HG03025 (cell line): ENCODE measurements around the gene AANAT.

Source experiments
- ATAC-seq: cut with Tn5 transposase; IDR thresholded peaks from one replicate; pipeline ENCODE4 v1.9.1; 2021; ENCODE audit warnings: mild to moderate bottlenecking, moderate library complexity; ENCODE audit not compliant: unreplicated experiment, low FRiP score

The AANAT gene

DNA sequence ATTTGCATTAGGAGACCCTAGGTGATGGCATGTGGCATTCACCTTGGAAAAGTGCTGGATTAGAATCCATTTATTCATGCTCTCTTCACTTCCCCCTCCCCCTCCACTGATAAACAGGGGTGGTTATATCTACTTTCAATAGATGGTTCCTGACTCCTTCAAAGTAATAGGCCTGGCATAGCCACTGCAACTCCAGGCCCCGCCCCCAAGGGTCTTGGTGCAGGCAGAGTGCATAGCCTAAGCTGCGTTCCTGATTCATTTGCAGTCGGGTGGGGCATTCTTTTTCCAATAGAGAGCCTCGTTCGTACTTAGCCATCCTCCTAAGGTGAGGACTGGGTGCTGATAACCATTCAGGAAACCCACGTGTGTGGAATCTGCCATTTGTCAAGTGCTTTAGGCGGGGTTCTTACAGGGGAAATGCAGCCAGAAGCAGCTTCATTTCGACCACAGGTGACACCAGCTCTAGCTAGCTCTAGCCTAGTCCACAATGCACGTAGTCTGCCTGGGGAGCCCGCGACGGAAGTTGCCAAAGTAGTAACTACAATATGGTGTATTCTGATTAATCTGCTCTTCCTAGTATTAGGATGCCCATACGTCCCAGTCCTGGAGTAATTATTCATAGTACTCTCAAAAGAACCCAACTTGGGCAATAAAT lies 25.6 kb upstream of the AANAT start:
- ATAC-seq: no peak

- ATAC-seq: no peak
Measured at GRCh38 chr17:76442341-76443338, 24.8 kb upstream of the AANAT start.

DNA sequence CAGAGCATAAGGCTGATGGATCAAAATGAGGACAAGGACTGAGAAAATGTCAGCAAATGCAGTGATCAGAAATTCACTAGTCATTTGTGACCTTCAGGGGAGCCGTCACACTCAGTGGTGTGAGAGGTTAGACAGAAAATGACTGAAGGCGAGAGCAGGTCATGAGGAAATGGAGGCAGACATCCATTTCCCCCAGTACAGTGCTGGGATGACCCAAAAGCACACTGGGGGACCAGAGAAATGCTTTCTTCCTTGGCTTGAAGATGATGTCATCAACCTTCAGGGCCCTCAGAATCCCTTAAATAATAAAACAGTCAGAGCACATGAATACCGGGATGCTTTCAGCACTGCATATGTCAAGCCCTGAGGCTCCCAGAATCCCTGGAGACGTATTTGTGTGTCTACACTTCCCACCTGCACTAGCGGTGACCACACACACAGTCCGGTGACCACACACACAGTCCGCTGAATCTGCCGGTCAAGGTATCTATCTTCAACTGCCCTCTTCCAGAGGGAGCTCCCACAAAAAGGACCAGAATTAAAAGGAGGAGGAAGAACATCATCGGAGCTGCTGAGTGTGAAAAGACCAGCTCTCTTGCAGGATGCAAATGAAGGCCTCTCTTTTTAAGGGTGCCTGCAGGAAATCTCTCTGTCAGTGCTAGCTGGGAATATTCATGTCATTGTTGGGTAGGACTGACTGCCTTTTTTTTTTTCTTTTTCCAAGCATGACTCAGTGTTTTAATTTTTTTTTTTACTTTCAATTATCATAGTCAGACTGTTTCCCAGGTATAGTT lies 22.7 kb upstream of the AANAT start:
- no peak for ATAC-seq

DNA sequence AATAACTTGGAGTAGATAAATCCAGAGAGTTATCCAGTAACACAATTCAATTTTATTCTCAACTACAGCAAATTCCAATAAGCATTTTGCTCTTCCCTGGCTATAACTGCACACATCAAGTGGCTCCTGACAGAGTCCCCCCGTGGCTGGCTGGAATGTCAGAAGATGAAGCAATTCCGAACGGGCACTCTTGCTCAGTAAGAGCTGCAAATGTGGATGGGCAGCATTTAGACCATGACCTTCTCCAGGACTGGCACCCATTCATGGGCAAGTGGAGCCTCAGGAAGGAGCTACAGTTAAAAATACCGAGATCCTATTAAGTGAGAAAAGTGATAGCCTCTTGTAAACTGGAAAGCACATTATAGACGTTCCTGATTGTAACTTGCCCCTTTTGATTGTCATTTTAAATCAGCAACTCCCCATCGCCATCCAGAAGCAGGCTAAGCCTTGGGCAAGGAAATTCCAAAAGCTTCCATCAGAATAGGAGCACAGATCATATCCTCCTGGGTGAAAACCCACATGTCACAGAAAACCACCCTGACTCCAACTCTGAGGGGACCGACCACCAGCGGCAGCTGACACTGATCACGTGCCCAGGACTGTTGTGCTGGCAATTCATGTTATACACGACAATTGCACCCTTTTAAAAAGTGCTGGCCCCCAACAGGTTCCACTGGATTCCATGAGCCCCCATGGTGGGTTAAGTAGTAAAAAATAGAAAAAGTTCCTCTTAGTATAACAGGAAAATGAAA lies 21.5 kb upstream of the AANAT start:
- ATAC-seq: no peak

GRCh38 chr17:76446449-76447231 lies 20.8 kb upstream of the AANAT start:
- ATAC-seq: no peak

DNA sequence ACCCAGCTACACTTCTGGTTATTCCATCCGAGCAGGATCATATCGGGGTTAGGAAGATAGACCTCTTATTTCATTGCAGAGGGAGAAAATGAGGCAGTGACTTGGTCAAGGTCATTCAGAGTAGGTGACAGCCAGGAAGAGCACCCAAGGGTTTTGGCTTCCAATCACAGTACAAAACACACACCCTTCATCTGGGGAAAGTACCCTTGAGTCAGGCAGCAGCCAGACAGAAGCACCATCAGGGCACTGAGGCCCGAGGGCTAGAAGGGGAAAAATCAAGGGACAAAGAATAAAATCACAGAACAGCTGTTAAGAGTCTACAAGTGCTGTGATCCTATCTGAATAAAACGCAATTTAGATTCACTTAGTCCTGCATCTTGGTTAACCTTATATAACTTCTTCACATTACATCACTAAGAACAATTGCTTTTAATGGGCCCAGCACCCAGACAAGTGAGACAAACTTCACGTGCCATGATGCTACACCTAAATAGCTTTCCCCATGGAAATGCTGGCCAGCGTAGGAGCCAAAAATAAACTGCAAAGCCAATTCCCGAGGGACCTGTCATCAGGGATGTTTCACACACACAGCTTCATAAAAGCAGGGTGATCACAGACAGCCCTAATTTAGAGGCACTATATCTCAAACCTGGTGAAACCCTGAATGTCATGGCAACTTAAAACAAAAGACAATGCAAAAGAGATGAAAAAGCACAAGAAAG lies 19.3 kb upstream of the AANAT start:
- ATAC-seq: no peak

GRCh38 chr17:76449126-76449525 lies 18.3 kb upstream of the AANAT start:
- ATAC-seq: no peak

- no peak for ATAC-seq
Measured at GRCh38 chr17:76451506-76451905, 15.9 kb upstream of the AANAT start.

DNA sequence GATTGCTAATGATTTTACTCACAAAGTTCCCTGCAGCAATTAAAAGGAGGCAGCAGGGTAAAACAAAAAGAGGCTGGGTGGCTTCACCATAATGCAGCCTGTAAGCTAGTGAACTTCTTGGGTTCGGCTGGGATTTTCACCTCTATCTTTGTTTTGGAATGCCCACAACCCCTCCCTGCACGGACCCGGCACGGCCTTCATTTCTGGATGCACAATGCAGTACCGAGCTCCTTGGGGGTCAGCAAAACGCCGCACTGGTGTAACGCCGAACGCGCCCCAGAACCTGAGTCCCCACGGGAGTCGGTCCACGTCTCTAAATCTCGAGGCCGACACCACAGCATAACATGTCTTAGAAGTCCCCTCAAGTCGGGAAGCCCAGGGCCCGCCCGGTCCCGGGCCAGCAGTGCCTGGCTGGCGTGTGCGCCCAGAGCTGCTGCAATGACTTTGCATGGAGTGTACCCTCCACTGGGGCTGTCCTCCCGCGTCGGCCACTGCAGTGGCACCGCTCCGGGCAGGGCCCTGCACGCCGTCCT lies 15.2 kb upstream of the AANAT start:
- no peak for ATAC-seq

- ATAC-seq: peak; percentile 59
Measured at GRCh38 chr17:76452660-76453430, 14.6 kb upstream of the AANAT start, which contains the start of gene UBE2O. TSS of gene UBE2O (minus strand) at chr17:76453152. CDS start at chr17:76453141, 11 bp downstream.

DNA sequence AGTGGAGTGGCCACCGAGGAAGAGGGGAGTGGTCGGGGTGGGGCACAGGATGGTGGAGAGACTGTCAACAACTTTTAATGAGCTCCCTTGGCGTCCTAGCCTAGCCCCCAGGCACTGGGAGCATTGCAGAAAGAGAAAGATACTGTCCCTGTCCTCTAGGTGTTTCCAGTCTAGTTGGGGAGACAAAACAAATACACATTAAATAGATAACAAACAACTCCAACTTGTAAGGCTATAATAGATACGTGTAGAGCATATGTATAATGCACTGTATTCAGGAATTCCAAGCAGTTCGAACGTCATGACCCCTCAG lies 14.0 kb upstream of the AANAT start:
- no peak for ATAC-seq

DNA sequence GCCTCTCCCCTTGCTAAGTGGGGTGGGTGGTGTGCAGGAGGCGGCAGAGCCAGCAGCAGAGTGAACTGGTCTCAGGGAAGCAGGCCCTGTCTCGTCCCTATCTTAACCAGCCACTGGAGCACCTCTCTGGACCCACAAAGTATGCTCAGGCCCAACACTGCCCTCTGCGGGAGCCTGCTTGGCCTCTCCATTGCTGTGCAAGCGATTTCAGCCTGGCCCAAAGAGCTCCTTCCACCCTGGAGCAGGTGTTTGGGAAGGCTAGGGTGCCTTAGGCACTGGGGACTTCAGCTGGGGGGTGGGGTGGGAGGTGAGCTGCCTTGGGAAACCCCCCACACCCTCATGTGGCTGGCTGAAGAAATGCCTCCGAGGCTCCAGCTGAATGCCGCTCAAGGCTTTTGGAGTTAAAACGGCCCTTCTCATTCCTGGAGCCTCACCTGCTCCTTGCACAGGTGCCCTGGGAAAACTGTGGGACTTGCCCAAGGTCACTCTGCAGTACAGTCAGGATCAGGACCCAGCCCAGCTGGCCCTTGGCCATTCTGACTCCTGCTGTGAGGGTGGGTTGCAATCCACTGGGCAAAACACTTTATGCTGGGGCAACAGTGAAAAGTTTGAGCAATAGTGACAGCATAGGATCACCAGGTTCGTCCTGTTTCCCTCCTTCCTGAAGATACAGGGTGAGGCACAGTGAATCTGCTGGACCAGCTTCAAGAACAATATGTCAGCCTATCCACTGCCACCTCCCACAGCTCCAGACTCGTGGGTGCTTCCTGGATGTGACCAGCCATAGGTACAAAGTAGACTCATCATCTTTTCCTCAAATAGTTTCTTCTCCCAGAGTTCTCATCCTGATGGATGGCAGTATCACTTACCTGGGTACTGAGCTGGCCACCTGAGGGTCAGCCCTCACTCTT lies 8.6 kb upstream of the AANAT start:
- ATAC-seq: no peak

GRCh38 chr17:76459674-76460073 lies 7.7 kb upstream of the AANAT start:
- no peak for ATAC-seq

DNA sequence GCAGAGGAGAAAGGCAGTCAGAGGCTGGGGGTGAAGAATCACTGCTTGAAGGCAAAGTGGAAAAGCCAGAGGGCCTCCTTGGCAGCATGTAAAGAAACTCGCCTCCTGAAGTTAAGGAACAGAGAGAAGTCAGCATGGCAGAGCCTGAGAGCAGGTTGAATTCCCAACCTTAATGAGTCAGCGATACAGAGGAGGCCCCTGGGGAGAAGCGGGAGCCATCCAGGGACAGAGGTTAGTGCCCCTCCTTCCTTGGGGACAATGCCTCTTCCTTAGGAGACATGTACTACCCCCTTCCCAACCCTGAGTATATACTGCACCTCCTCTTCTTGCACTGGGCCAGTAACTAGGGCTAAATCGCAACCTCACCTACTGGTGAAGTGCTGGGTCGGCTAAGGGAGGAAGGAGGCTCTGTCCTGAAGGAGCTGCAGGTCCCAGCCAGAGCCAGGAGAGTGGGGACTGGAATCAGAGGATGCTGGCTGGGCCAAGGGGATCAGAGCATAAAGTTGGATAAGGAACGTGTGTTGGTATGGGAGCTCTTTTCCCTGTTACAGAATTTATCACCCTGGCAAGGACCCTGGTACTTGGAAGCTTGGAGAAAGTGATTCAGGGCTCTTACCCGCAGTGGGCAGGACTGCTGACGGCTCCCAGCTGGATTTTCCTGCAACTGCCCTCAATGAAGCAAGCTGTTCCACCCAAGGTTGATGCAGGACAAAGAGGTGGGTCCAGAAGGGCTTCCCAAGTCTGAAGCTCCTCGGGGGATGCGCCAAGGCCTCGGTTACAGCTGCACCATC lies 5.4 kb upstream of the AANAT start:
- no peak for ATAC-seq

DNA sequence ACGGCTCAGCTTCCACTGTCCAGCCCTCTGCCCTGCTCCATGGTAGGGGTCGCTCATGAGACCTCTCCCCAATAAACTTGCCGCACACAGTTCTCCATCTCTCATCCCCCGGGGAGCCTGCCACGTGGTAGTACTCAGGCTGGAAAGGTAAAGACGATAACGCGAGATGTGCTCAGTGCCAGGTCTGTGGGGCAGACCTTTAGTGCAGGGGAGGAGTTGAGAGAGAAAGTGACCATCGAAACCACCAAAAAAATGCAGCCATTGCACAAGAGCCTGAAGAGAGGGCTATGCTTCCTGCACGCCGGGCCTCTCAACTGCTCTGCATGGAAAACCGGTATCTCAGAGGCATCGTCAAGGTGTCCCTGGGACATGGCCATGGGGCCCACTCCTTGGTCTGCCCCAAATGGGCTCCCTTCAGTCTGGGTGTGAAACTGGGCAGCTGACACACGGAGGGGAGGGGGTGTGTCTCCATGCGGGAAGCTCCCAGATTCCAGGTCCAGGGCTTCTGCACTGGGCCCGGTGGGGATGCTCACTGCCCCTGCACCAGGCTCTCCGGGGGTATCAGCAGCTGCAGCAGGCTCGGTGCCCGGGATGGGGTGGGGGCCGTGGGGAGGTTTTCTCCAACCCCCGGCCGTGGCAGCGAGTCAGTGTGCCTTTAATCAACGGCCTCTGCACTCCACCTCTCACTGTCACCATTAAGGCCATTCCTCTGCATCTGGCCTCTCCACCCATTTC lies 4.7 kb upstream of the AANAT start:
- no peak for ATAC-seq

GRCh38 chr17:76466775-76467130 lies 650 bp upstream of the AANAT start:
- no peak for ATAC-seq
